Naive thymus-derived CD4-positive, alpha-beta T cell (primary cell): Measurements from ENCODE around the gene ENTHD1. TPM values are rescaled to one million over a fixed set of nuclear protein-coding genes. Genes with fewer than 3 reads are reported as not detected.

Experiments
- ATAC-seq: fragments of 150-1000 bp; cut with Tn5 transposase; 2 replicates; pipeline ENCODE4 v1.10.0; 2021; ENCODE audit warnings: mild to moderate bottlenecking, moderate library complexity
- CTCF ChIA-PET: fragments of 350-600 bp; sonication (Branson Sonifier 250); formaldehyde crosslinking; loops from one replicate; lab custom pipeline; 2021; ENCODE audit warnings: antibody characterized with exemption; lab: Charles Lee
- POLR2A ChIA-PET: fragments of 350-600 bp; sonication (Branson Sonifier 250); formaldehyde crosslinking; loops from one replicate; lab custom pipeline; 2021; ENCODE audit warnings: antibody characterized with exemption, inconsistent platforms; lab: Charles Lee
- DNase-seq, 9 donors: peaks; one replicate each; pipeline versions ENCODE4 v3.0.0 to v3.0.0-alpha.2; 2020 to 2022; ENCODE audit warnings: mixed read lengths in 1 of 9
- H3K27ac ChIP-seq: one replicate; pipeline ENCODE4 v1.7.0; 2013; ENCODE audit warnings: mild to moderate bottlenecking, low read depth, low read length, moderate library complexity
- H3K27me3 ChIP-seq, 2 donors: one replicate each; pipeline ENCODE4 v1.7.0; 2013; ENCODE audit warnings: low read length in 2 of 2, mild to moderate bottlenecking in 2 of 2, moderate library complexity in 2 of 2; ENCODE audit not compliant: control insufficient read depth in 2 of 2, insufficient read depth in 2 of 2
- H3K36me3 ChIP-seq, 3 experiments: 1 replicate in 2 of 3; 2 replicates in 1 of 3; pipeline ENCODE4 v1.7.0; 2013; ENCODE audit warnings: low read length in 3 of 3, mild to moderate bottlenecking in 3 of 3, moderate library complexity in 1 of 3; ENCODE audit not compliant: insufficient read depth in 3 of 3, control insufficient read depth in 2 of 3
- H3K4me1 ChIP-seq, 2 donors: one replicate each; pipeline ENCODE4 v1.7.0; 2013; ENCODE audit warnings: low read length in 2 of 2, mild to moderate bottlenecking in 2 of 2, moderate library complexity in 1 of 2; ENCODE audit not compliant: control insufficient read depth in 2 of 2, insufficient read depth in 2 of 2
- H3K4me3 ChIP-seq: 2 replicates; pipeline ENCODE4 v1.7.0; 2013; ENCODE audit warnings: mild to moderate bottlenecking, low read length
- H3K9me3 ChIP-seq, 3 experiments: 1 replicate in 2 of 3; 2 replicates in 1 of 3; pipeline ENCODE4 v1.7.0; 2013; ENCODE audit warnings: low read length in 3 of 3; ENCODE audit not compliant: control insufficient read depth in 2 of 3
- H3K27ac Mint-ChIP-seq, 9 donors: one replicate each; pipeline ENCODE4 v1.8.0; 2020 to 2022; ENCODE audit warnings: mixed read lengths in 9 of 9, mild to moderate bottlenecking in 8 of 9, moderate library complexity in 5 of 9, inconsistent platforms in 2 of 9
- H3K27me3 Mint-ChIP-seq, 5 donors: one replicate each; pipeline ENCODE4 v1.8.0; 2021 to 2022; ENCODE audit warnings: mixed read lengths in 5 of 5, mild to moderate bottlenecking in 1 of 5
- H3K36me3 Mint-ChIP-seq, 5 donors: one replicate each; pipeline ENCODE4 v1.8.0; 2020 to 2022; ENCODE audit warnings: mixed read lengths in 5 of 5, mild to moderate bottlenecking in 3 of 5, inconsistent platforms in 1 of 5
- H3K4me1 Mint-ChIP-seq, 7 donors: one replicate each; pipeline ENCODE4 v1.8.0; 2020 to 2022; ENCODE audit warnings: mixed read lengths in 7 of 7, mild to moderate bottlenecking in 3 of 7, inconsistent platforms in 1 of 7
- H3K4me3 Mint-ChIP-seq, 10 donors: one replicate each; pipeline ENCODE4 v1.8.0; 2020 to 2022; ENCODE audit warnings: mild to moderate bottlenecking in 10 of 10, mixed read lengths in 10 of 10, moderate library complexity in 6 of 10, inconsistent platforms in 2 of 10
- H3K9me3 Mint-ChIP-seq, 11 donors: one replicate each; pipeline ENCODE4 v1.8.0; 2020 to 2022; ENCODE audit warnings: mixed read lengths in 11 of 11, mild to moderate bottlenecking in 4 of 11, inconsistent platforms in 1 of 11, moderate library complexity in 1 of 11
- intact Hi-C, 2 donors: fragments of 100-400 bp; cut with micrococcal nuclease; formaldehyde crosslinking; loops; one replicate each; pipeline ENCODE4 v1.15.1; 2023
- polyA plus RNA-seq, 2 donors: library from polyadenylated mRNA; unstranded; fragments of 300-500 nt; fragmentation: Illumina TruSeq; gene quantifications; one replicate each; pipeline ENCODE4 v1.2.3, GENCODE V29; 2021
- total RNA-seq, 6 experiments: library from RNA in 5 of 6; stranded (reverse) in 5 of 6; gene quantifications; 1 replicate in 5 of 6; 2 replicates in 1 of 6; pipeline ENCODE4 v1.2.3 and lab custom pipeline; 2021 to 2026

ENTHD1 gene
- total and polyA plus RNA-seq, 7 experiments from 2014 or later: 0.12 to 0.60 (median 0.24) TPM; not detected in 2

GRCh38 chr22:39765661-39766060 is 127.9 kb downstream of the ENTHD1 start:
- Histone ChIP-seq H3K4me1 (no peaks in the 10 kb centered on the region), H3K36me3 (no peaks in the 10 kb centered on the region), H3K4me3 (no peak overlapping the region), H3K27me3 (no peaks in the 10 kb centered on the region), H3K27ac (no peak overlapping the region), H3K9me3 (no peaks in the 10 kb centered on the region)
- no peak for DNase-seq
- Mint-ChIP-seq H3K4me1 (peaks cover 0 to 12% (median 0%) of the 10 kb centered on the region in 7 donors), H3K27me3 (peaks cover 0 to 8% (median 0%) of the 10 kb centered on the region in 5 donors), H3K9me3 (peaks cover 0 to 2% (median 0%) of the 10 kb centered on the region in 11 donors), H3K36me3 (peaks cover 0 to 11% (median 0%) of the 10 kb centered on the region in 5 donors), H3K4me3 (no peak overlapping the region), H3K27ac (no peak overlapping the region)
- no peak for ATAC-seq
- intact Hi-C loops: no loop called here
- POLR2A ChIA-PET: interaction anchor here (0.6 kb wide), 1 partner anchor 250 kb away, joined by 3 read pairs; no protein-coding TSS in a partner anchor
- CTCF ChIA-PET: interaction anchor here (0.8 kb wide), 1 partner anchor 258 kb away, joined by 3 read pairs; no protein-coding TSS in a partner anchor

- CTCF ChIA-PET: no interaction called here
Measured at GRCh38 chr22:39765046-39765445, 128.5 kb downstream of the ENTHD1 start.

GRCh38 chr22:39763276-39763675 is 130.3 kb downstream of the ENTHD1 start:
- no peak overlapping the region for H3K4me3 ChIP-seq
- Mint-ChIP-seq H3K36me3 (peaks cover 0 to 9% (median 0%) of the 10 kb centered on the region in 5 donors), H3K27ac (no peak overlapping the region), H3K4me1 (peaks cover 0 to 11% (median 0%) of the 10 kb centered on the region in 7 donors), H3K9me3 (no peaks in the 10 kb centered on the region), H3K27me3 (peaks cover 0 to 11% (median 0%) of the 10 kb centered on the region in 5 donors), H3K4me3 (no peak overlapping the region)
- H3K4me1 ChIP-seq: no peaks in the 10 kb centered on the region
- CTCF ChIA-PET: no interaction called here
- no peaks in the 10 kb centered on the region for H3K27me3 ChIP-seq
- intact Hi-C loops: no loop called here
- H3K36me3 ChIP-seq: no peaks in the 10 kb centered on the region
- DNase-seq: no peak
- no peaks in the 10 kb centered on the region for H3K9me3 ChIP-seq
- no peak for ATAC-seq
- H3K27ac ChIP-seq: no peak overlapping the region
- POLR2A ChIA-PET: no interaction called here

More at GRCh38 chr22:39765046-39765445, 128.5 kb downstream of the ENTHD1 start:
- intact Hi-C loops: no loop called here
- H3K4me1 ChIP-seq: no peaks in the 10 kb centered on the region
- no peaks in the 10 kb centered on the region for H3K27me3 ChIP-seq
- no peaks in the 10 kb centered on the region for H3K9me3 ChIP-seq
- H3K9me3 Mint-ChIP-seq: peaks cover 0 to 1% (median 0%) of the 10 kb centered on the region in 11 donors
- DNase-seq (no peak), ATAC-seq (no peak)
- no peaks in the 10 kb centered on the region for H3K36me3 ChIP-seq
- no peak overlapping the region for H3K4me3 ChIP-seq
- H3K27me3 Mint-ChIP-seq: peaks cover 0 to 11% (median 0%) of the 10 kb centered on the region in 5 donors
- peaks cover 0 to 9% (median 0%) of the 10 kb centered on the region in 5 donors for H3K36me3 Mint-ChIP-seq
- no peak overlapping the region for H3K4me3 Mint-ChIP-seq
- POLR2A ChIA-PET: interaction anchor here (0.6 kb wide), 1 partner anchor 251 kb away, joined by 3 read pairs; no protein-coding TSS in a partner anchor
- H3K27ac ChIP-seq: no peak overlapping the region
- H3K27ac Mint-ChIP-seq: no peak overlapping the region
- H3K4me1 Mint-ChIP-seq: peaks cover 0 to 12% (median 0%) of the 10 kb centered on the region in 7 donors

GRCh38 chr22:39750759-39751158 is 142.8 kb downstream of the ENTHD1 start:
- ATAC-seq: no peak
- no peaks in the 10 kb centered on the region for H3K36me3 ChIP-seq
- Mint-ChIP-seq H3K36me3 (peaks cover 0 to 4% (median 0%) of the 10 kb centered on the region in 5 donors), H3K4me1 (peaks cover 6 to 51% (median 40%) of the 10 kb centered on the region in 7 donors), H3K9me3 (no peaks in the 10 kb centered on the region), H3K4me3 (peak overlapping the region in 1 of 10 donors; percentile 17), H3K27ac (peak overlapping the region in 1 of 9 donors; percentile 21), H3K27me3 (peaks cover 0 to 9% (median 0%) of the 10 kb centered on the region in 5 donors)
- CTCF ChIA-PET: no interaction called here
- peaks cover 9 to 17% of the 10 kb centered on the region in 2 donors for H3K4me1 ChIP-seq
- H3K27ac ChIP-seq: no peak overlapping the region
- H3K9me3 ChIP-seq: no peaks in the 10 kb centered on the region
- no peaks in the 10 kb centered on the region for H3K27me3 ChIP-seq
- intact Hi-C loops: loop anchor here in 1 of 2 donors (5.0 kb wide), 1 partner anchor 192 kb away; no protein-coding TSS in a partner anchor
- DNase-seq: no peak
- no peak overlapping the region for H3K4me3 ChIP-seq
- POLR2A ChIA-PET: interaction anchor here (1.5 kb wide), 1 partner anchor 13 kb away, joined by 4 read pairs; no protein-coding TSS in a partner anchor

GRCh38 chr22:39748877-39749276 is 144.7 kb downstream of the ENTHD1 start:
- ChIA-PET CTCF (no interaction called here), POLR2A (no interaction called here)
- intact Hi-C loops: no loop called here
- ATAC-seq (no peak), DNase-seq (no peak)
- peaks cover 16 to 22% of the 10 kb centered on the region in 2 donors for H3K4me1 ChIP-seq
- peaks cover 0 to 4% (median 0%) of the 10 kb centered on the region in 5 donors for H3K36me3 Mint-ChIP-seq
- H3K4me1 Mint-ChIP-seq: peaks cover 10 to 55% (median 48%) of the 10 kb centered on the region in 7 donors
- no peaks in the 10 kb centered on the region for H3K9me3 ChIP-seq
- peaks cover 0 to 11% (median 0%) of the 10 kb centered on the region in 5 donors for H3K27me3 Mint-ChIP-seq
- no peak overlapping the region for H3K27ac Mint-ChIP-seq
- no peak overlapping the region for H3K27ac ChIP-seq
- no peak overlapping the region for H3K4me3 Mint-ChIP-seq
- H3K27me3 ChIP-seq: no peaks in the 10 kb centered on the region
- H3K4me3 ChIP-seq: no peak overlapping the region
- H3K36me3 ChIP-seq: no peaks in the 10 kb centered on the region
- no peaks in the 10 kb centered on the region for H3K9me3 Mint-ChIP-seq

GRCh38 chr22:39746600-39747262 is 146.8 kb downstream of the ENTHD1 start:
- Histone ChIP-seq H3K27ac (no peak overlapping the region), H3K36me3 (no peaks in the 10 kb centered on the region), H3K27me3 (no peaks in the 10 kb centered on the region), H3K9me3 (no peaks in the 10 kb centered on the region), H3K4me3 (no peak overlapping the region), H3K4me1 (peaks cover 16 to 22% of the 10 kb centered on the region in 2 donors)
- DNase-seq: no peak
- Mint-ChIP-seq H3K4me3 (no peak overlapping the region), H3K4me1 (peaks cover 9 to 40% (median 36%) of the 10 kb centered on the region in 7 donors), H3K9me3 (no peaks in the 10 kb centered on the region), H3K36me3 (peaks cover 0 to 8% (median 0%) of the 10 kb centered on the region in 5 donors), H3K27me3 (peaks cover 0 to 16% (median 0%) of the 10 kb centered on the region in 5 donors), H3K27ac (peak overlapping the region in 1 of 9 donors; percentile 35)
- POLR2A ChIA-PET: interaction anchor here (0.7 kb wide), 1 partner anchor 81 kb away, joined by 3 read pairs; no protein-coding TSS in a partner anchor
- ATAC-seq: no peak
- CTCF ChIA-PET: no interaction called here
- intact Hi-C loops: no loop called here
